Measurements from ENCODE around the gene WASHC4.

- TF ChIP-seq, protein P1, sequence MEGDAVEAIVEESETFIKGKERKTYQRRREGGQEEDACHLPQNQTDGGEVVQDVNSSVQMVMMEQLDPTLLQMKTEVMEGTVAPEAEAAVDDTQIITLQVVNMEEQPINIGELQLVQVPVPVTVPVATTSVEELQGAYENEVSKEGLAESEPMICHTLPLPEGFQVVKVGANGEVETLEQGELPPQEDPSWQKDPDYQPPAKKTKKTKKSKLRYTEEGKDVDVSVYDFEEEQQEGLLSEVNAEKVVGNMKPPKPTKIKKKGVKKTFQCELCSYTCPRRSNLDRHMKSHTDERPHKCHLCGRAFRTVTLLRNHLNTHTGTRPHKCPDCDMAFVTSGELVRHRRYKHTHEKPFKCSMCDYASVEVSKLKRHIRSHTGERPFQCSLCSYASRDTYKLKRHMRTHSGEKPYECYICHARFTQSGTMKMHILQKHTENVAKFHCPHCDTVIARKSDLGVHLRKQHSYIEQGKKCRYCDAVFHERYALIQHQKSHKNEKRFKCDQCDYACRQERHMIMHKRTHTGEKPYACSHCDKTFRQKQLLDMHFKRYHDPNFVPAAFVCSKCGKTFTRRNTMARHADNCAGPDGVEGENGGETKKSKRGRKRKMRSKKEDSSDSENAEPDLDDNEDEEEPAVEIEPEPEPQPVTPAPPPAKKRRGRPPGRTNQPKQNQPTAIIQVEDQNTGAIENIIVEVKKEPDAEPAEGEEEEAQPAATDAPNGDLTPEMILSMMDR (conservative IDR thresholded peaks at IDR 0.05; ENCODE audit: low read length) = no peak
- TF ChIP-seq EZH2phosphoT487 (IDR thresholded peaks at IDR 0.05; ENCODE audit: borderline replicate concordance) = no peak
Measured at GRCh38 chr12:105064564-105065178, 42.9 kb upstream of the WASHC4 start.
